ENCODE data around the gene KIAA0319L. TPM values are rescaled to one million over a fixed set of nuclear protein-coding genes. Genes with fewer than 3 reads are reported as not detected.

Gene KIAA0319L
- total and polyA plus RNA-seq, 2 experiments from 2014 or later: 16.6 to 28.3 TPM

DNA sequence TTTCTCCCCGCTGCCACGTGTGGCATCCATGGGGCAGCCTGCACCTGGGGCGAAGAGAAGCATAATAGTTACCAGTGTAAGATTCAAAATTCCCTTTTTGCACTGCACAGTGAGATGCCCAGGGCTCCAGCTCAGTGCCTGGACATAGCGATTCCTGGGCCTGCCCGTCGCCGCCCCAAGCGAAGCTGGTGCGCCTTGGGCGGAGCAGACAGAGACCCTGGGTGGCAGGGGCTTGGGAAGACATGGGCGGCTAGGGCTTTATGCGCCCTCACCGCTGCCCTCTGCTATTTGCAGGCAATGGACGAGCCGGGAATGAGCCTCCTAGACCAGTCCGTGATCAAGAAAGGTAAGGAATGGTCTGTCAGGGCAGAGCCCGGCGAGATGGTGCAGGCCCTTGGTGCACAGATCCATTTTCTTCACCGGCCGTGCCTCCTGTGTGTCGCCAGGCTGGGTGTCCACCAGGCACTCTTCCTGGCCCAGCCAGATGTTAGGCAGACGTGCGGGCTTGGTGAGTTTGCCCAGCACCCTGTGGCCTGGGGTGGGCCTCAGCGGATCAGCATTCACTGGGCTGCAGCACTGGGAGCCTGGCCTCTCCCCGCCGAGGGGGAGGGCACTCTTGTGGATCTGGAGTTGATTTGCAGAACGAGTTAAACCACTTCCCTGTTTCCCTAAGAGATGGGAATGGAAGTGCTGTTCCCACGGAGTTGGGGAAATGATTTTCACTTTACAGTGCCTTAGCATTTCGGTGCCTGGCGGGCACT is 17.6 kb upstream of the KIAA0319L start:
- in situ Hi-C loops (cut with MboI): loop anchor here (5.0 kb wide), 1 partner anchor 147 kb away; no protein-coding TSS in a partner anchor
- Histone ChIP-seq H3K27ac (no peak overlapping the region), H3F3A (ENCODE audit: insufficient read depth) (peaks cover 1% of the 10 kb centered on the region; the same call in 1 of the 2 replicates), H4K20me1 (ENCODE audit: insufficient read depth) (no peaks in the 10 kb centered on the region), H3K79me2 (ENCODE audit: insufficient read depth) (no peaks in the 10 kb centered on the region), H3K4me2 (ENCODE audit: unreplicated experiment) (no peak overlapping the region), H3K36me3 (ENCODE audit: low read depth) (no peaks in the 10 kb centered on the region), H3K9me2 (ENCODE audit: insufficient read depth) (no peaks in the 10 kb centered on the region), H3K9me3 (ENCODE audit: low read depth) (no peaks in the 10 kb centered on the region), H3K27me3 (replicated peaks; ENCODE audit: insufficient read depth) (no peaks in the 10 kb centered on the region), H2AFZ (no peak overlapping the region), H3K4me3 (no peak overlapping the region), H3K9ac (no peak overlapping the region), H3K4me1 (ENCODE audit: insufficient read depth) (peaks cover 5% of the 10 kb centered on the region)
- TF ChIP-seq EZH2 (IDR thresholded peaks at IDR 0.05; ENCODE audit: insufficient read depth, poor library complexity, severe bottlenecking): no peak
- no peak for TF ChIP-seq EZH2phosphoT487 (IDR thresholded peaks at IDR 0.05; ENCODE audit: insufficient read depth, low read depth)
- WGBS, 2 experiments (ENCODE audit: low coverage in 1 of 2, low lambda C conversion rate in 2 of 2, missing lambda C conversion rate in 2 of 2): 89 to 90% methylated on average over 30 of the region's 30 CpGs
- no peak for DNase-seq

- H3F3A ChIP-seq (ENCODE audit: insufficient read depth): peaks cover 8% of the 10 kb centered on the region
- no peaks in the 10 kb centered on the region for H3K27me3 ChIP-seq (replicated peaks; ENCODE audit: insufficient read depth)
- no peak overlapping the region for H3K27ac ChIP-seq
- DNase-seq: no peak
- TF ChIP-seq EZH2 (IDR thresholded peaks at IDR 0.05; ENCODE audit: insufficient read depth, poor library complexity, severe bottlenecking): no peak
- no peak for TF ChIP-seq EZH2phosphoT487 (IDR thresholded peaks at IDR 0.05; ENCODE audit: insufficient read depth, low read depth)
- H3K9me2 ChIP-seq (ENCODE audit: insufficient read depth): no peaks in the 10 kb centered on the region
- no peak overlapping the region for H3K4me2 ChIP-seq (ENCODE audit: unreplicated experiment)
- in situ Hi-C loops (cut with MboI): loop anchor here (5.0 kb wide), 1 partner anchor 148 kb away; no protein-coding TSS in a partner anchor
- H3K4me1 ChIP-seq (ENCODE audit: insufficient read depth): peaks cover 11% of the 10 kb centered on the region
- WGBS, 2 experiments (ENCODE audit: low coverage in 1 of 2, low lambda C conversion rate in 2 of 2, missing lambda C conversion rate in 2 of 2): 73 to 81% methylated on average over 45 to 47 of the region's 48 CpGs
- no peak overlapping the region for H3K4me3 ChIP-seq
- H3K79me2 ChIP-seq (ENCODE audit: insufficient read depth): no peaks in the 10 kb centered on the region
- no peaks in the 10 kb centered on the region for H3K36me3 ChIP-seq (ENCODE audit: low read depth)
- no peaks in the 10 kb centered on the region for H4K20me1 ChIP-seq (ENCODE audit: insufficient read depth)
- H2AFZ ChIP-seq: no peak overlapping the region
- no peaks in the 10 kb centered on the region for H3K9me3 ChIP-seq (ENCODE audit: low read depth)
- H3K9ac ChIP-seq: no peak overlapping the region
Measured at GRCh38 chr1:35574125-35574654, 17.0 kb upstream of the KIAA0319L start.

DNA sequence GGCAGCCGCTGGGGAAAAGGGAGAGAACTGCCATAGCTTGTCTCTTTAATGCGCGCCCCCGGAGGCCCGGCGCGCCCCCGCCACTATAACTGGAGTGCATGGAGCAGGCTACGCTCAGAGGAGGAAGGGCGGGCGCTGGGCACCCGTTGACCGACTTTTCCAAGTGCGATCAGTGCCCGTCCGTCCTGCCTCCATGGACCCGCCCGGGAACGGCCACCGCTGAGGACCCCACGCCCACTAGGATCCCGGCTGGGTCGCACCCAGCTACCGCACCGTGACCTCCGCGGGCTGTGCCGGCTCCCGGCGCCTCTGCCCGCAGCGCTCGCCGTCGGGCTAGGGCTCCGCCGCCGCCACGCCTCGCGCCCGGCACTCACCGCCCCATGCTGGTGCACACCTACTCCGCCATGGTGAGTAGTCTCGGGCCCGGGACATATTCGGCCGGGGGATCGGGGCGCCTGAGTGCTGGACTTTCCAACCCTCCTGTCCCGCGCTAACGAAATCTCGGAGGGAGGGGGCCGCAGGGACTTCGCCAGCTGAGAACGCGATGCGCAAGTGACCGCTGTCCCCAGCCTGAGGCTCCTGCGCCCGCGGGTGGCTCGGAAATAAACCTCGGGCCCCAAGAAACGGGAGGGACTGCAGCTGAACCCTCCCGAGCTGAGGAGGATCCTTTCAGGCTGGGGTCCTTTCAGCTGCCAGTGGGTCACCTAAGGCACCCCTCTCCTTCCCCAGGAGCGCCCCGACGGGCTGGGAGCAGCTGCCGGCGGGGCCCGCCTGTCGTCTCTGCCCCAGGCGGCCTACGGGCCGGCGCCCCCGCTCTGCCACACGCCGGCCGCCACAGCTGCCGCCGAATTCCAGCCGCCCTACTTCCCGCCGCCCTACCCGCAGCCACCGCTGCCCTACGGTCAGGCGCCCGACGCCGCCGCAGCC is 16.3 kb upstream of the KIAA0319L start, which contains the start of gene TFAP2E:
TFAP2E (plus strand) TSS at position 117 of the 927 bp plus-strand sequence; CDS start at position 381, 264 bp downstream.
- H4K20me1 ChIP-seq (ENCODE audit: insufficient read depth): no peaks in the 10 kb centered on the region
- no peaks in the 10 kb centered on the region for H3K9me3 ChIP-seq (ENCODE audit: low read depth)
- H3K79me2 ChIP-seq (ENCODE audit: insufficient read depth): no peaks in the 10 kb centered on the region
- DNase-seq: peak; percentile 72
- no peak within 1 kb of the TSS for H3K27ac ChIP-seq
- H3K9ac ChIP-seq: peak within 1 kb of the TSS; percentile 51
- H3F3A ChIP-seq (ENCODE audit: insufficient read depth): peaks cover 10% of the 10 kb centered on the region
- peak within 1 kb of the TSS; percentile 78 for H2AFZ ChIP-seq
- peak within 1 kb of the TSS; percentile 81 for H3K4me2 ChIP-seq (ENCODE audit: unreplicated experiment)
- no peaks in the 10 kb centered on the region for H3K9me2 ChIP-seq (ENCODE audit: insufficient read depth)
- peaks cover 13% of the 10 kb centered on the region for H3K4me1 ChIP-seq (ENCODE audit: insufficient read depth)
- no peak for TF ChIP-seq EZH2phosphoT487 (IDR thresholded peaks at IDR 0.05; ENCODE audit: insufficient read depth, low read depth)
- peak; percentile 48 for TF ChIP-seq EZH2 (IDR thresholded peaks at IDR 0.05; ENCODE audit: insufficient read depth, poor library complexity, severe bottlenecking)
- H3K27me3 ChIP-seq (replicated peaks; ENCODE audit: insufficient read depth): no peaks in the 10 kb centered on the region
- H3K36me3 ChIP-seq (ENCODE audit: low read depth): no peaks in the 10 kb centered on the region
- 11 to 25% methylated on average over 52 to 92 of the region's 95 CpGs for WGBS, 2 experiments (ENCODE audit: low coverage in 1 of 2, low lambda C conversion rate in 2 of 2, missing lambda C conversion rate in 2 of 2)
- H3K4me3 ChIP-seq: peak within 1 kb of the TSS; percentile 81
- in situ Hi-C loops (cut with MboI): loop anchor here (5.0 kb wide), 1 partner anchor 149 kb away; no protein-coding TSS in a partner anchor

DNA sequence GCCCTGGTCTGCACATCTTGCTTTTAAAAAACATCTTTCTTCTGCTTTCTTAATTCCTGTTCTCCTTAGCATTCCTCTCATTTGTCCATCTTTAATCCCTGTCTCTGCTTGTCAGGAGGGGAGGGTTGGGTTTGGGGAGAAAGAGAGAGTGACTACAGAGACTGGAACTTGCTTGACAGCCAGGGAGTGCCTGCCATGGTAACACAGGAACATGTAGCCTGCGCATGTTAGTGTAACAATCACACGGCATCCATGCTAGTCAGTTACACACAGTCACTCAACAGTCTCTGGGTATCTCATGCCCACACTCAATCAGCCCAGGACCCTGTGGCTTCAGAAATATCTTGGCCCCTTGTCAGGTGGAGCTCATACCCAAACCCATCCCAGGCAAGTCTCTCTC is 15.1 kb upstream of the KIAA0319L start:
- in situ Hi-C loops (cut with MboI): loop anchor here (5.0 kb wide), 1 partner anchor 150 kb away; no protein-coding TSS in a partner anchor
- WGBS, 2 experiments (ENCODE audit: low coverage in 1 of 2, low lambda C conversion rate in 2 of 2, missing lambda C conversion rate in 2 of 2): 90 to 91% methylated on average over 2 of the region's 2 CpGs

More for the DNA sequence above, 15.1 kb upstream of the KIAA0319L start:
- Histone ChIP-seq H3K4me3 (no peak overlapping the region), H4K20me1 (ENCODE audit: insufficient read depth) (no peaks in the 10 kb centered on the region), H2AFZ (no peak overlapping the region), H3K79me2 (ENCODE audit: insufficient read depth) (no peaks in the 10 kb centered on the region), H3K9ac (no peak overlapping the region), H3K4me1 (ENCODE audit: insufficient read depth) (peaks cover 13% of the 10 kb centered on the region), H3K27ac (no peak overlapping the region), H3K9me2 (ENCODE audit: insufficient read depth) (no peaks in the 10 kb centered on the region), H3K9me3 (ENCODE audit: low read depth) (no peaks in the 10 kb centered on the region), H3K27me3 (replicated peaks; ENCODE audit: insufficient read depth) (no peaks in the 10 kb centered on the region), H3F3A (ENCODE audit: insufficient read depth) (peaks cover 10% of the 10 kb centered on the region), H3K36me3 (ENCODE audit: low read depth) (no peaks in the 10 kb centered on the region), H3K4me2 (ENCODE audit: unreplicated experiment) (peak overlapping the region; percentile 81)
- no peak for DNase-seq
- TF ChIP-seq EZH2 (IDR thresholded peaks at IDR 0.05; ENCODE audit: insufficient read depth, poor library complexity, severe bottlenecking): no peak
- no peak for TF ChIP-seq EZH2phosphoT487 (IDR thresholded peaks at IDR 0.05; ENCODE audit: insufficient read depth, low read depth)
